HG02623 (cell line): ENCODE results near the gene SLC25A42.

ENCODE experiments used
- ATAC-seq: cut with Tn5 transposase; IDR thresholded peaks from one replicate; pipeline ENCODE4 v1.9.1; 2021; ENCODE audit warnings: moderate library complexity; ENCODE audit not compliant: unreplicated experiment

Gene SLC25A42

GRCh38 chr19:19067276-19068072 lies 3.7 kb downstream of the SLC25A42 start:
- ATAC-seq, result no peak

GRCh38 chr19:19068659-19069654 lies 5.2 kb downstream of the SLC25A42 start:
- ATAC-seq, result no peak

GRCh38 chr19:19071897-19072296 lies 8.1 kb downstream of the SLC25A42 start:
- no peak for ATAC-seq

- ATAC-seq, result no peak
Observed at GRCh38 chr19:19074196-19074882, 10.5 kb downstream of the SLC25A42 start.

- no peak for ATAC-seq
Observed at GRCh38 chr19:19075126-19075525, 11.3 kb downstream of the SLC25A42 start.

- no peak for ATAC-seq
Observed at GRCh38 chr19:19076476-19076875, 12.7 kb downstream of the SLC25A42 start.

- ATAC-seq, result no peak
Observed at GRCh38 chr19:19077103-19077502, 13.3 kb downstream of the SLC25A42 start.

- no peak for ATAC-seq
Observed at GRCh38 chr19:19078801-19079200, 15.0 kb downstream of the SLC25A42 start.

GRCh38 chr19:19079571-19079970 lies 15.8 kb downstream of the SLC25A42 start:
- ATAC-seq, result no peak

GRCh38 chr19:19081642-19082151 lies 17.9 kb downstream of the SLC25A42 start:
- ATAC-seq, result no peak

GRCh38 chr19:19083413-19084178 lies 19.8 kb downstream of the SLC25A42 start:
- no peak for ATAC-seq

GRCh38 chr19:19087676-19088075 lies 23.9 kb downstream of the SLC25A42 start:
- no peak for ATAC-seq

- no peak for ATAC-seq
Observed at GRCh38 chr19:19094513-19094912, 30.7 kb downstream of the SLC25A42 start.

GRCh38 chr19:19095691-19096090 lies 31.9 kb downstream of the SLC25A42 start:
- ATAC-seq, result no peak

- ATAC-seq, result no peak
Observed at GRCh38 chr19:19096641-19097627, 33.1 kb downstream of the SLC25A42 start.

- no peak for ATAC-seq
Observed at GRCh38 chr19:19098084-19098702, 34.4 kb downstream of the SLC25A42 start.

GRCh38 chr19:19098703-19099632 lies 35.2 kb downstream of the SLC25A42 start:
- no peak for ATAC-seq
